ENCODE data around the gene CYB5B.

CYB5B gene

GRCh38 chr16:69405326-69405725 lies 19.1 kb upstream of the CYB5B start:
- Histone ChIP-seq H3K36me3 (replicated peaks; ENCODE audit: low read depth, low read length) (no peaks in the 10 kb centered on the region), H3K9me3 (ENCODE audit: insufficient read depth, low read length) (no peaks in the 10 kb centered on the region), H3K4me3 (ENCODE audit: low read length) (no peak overlapping the region), H3K9ac (ENCODE audit: low read length) (no peak overlapping the region), H3K79me2 (ENCODE audit: low read length) (no peaks in the 10 kb centered on the region), H4K20me1 (ENCODE audit: insufficient read depth, low read length) (no peaks in the 10 kb centered on the region), H3K4me2 (ENCODE audit: low read length) (no peak overlapping the region), H3K27me3 (ENCODE audit: low read depth, low read length) (no peaks in the 10 kb centered on the region), H2AFZ (ENCODE audit: low read depth, low read length) (no peak overlapping the region), H3K4me1 (ENCODE audit: low read length) (peaks cover 29% of the 10 kb centered on the region), H3K27ac (ENCODE audit: low read length) (no peak overlapping the region)
- TF ChIP-seq CTCF (IDR thresholded peaks at IDR 0.05; ENCODE audit: low read depth, low read length): no peak
- TF ChIP-seq EZH2phosphoT487 (IDR thresholded peaks at IDR 0.05; ENCODE audit: low read depth): no peak

GRCh38 chr16:69405757-69406156 lies 18.7 kb upstream of the CYB5B start:
- Histone ChIP-seq H3K79me2 (ENCODE audit: low read length) (no peaks in the 10 kb centered on the region), H3K36me3 (replicated peaks; ENCODE audit: low read depth, low read length) (no peaks in the 10 kb centered on the region), H3K4me3 (ENCODE audit: low read length) (no peak overlapping the region), H3K27me3 (ENCODE audit: low read depth, low read length) (no peaks in the 10 kb centered on the region), H3K9me3 (ENCODE audit: insufficient read depth, low read length) (no peaks in the 10 kb centered on the region), H3K4me1 (ENCODE audit: low read length) (peaks cover 24% of the 10 kb centered on the region), H2AFZ (ENCODE audit: low read depth, low read length) (no peak overlapping the region), H3K27ac (ENCODE audit: low read length) (no peak overlapping the region), H4K20me1 (ENCODE audit: insufficient read depth, low read length) (no peaks in the 10 kb centered on the region), H3K9ac (ENCODE audit: low read length) (no peak overlapping the region), H3K4me2 (ENCODE audit: low read length) (no peak overlapping the region)
- no peak for TF ChIP-seq EZH2phosphoT487 (IDR thresholded peaks at IDR 0.05; ENCODE audit: low read depth)
- no peak for TF ChIP-seq CTCF (IDR thresholded peaks at IDR 0.05; ENCODE audit: low read depth, low read length)

- H3K27me3 ChIP-seq (ENCODE audit: low read depth, low read length): no peaks in the 10 kb centered on the region
- peaks cover 13% of the 10 kb centered on the region for H3K4me1 ChIP-seq (ENCODE audit: low read length)
- H2AFZ ChIP-seq (ENCODE audit: low read depth, low read length): no peak overlapping the region
- H3K4me3 ChIP-seq (ENCODE audit: low read length): no peak overlapping the region
- no peaks in the 10 kb centered on the region for H3K36me3 ChIP-seq (replicated peaks; ENCODE audit: low read depth, low read length)
- H3K9me3 ChIP-seq (ENCODE audit: insufficient read depth, low read length): no peaks in the 10 kb centered on the region
- no peak overlapping the region for H3K4me2 ChIP-seq (ENCODE audit: low read length)
- H3K27ac ChIP-seq (ENCODE audit: low read length): no peak overlapping the region
- no peaks in the 10 kb centered on the region for H4K20me1 ChIP-seq (ENCODE audit: insufficient read depth, low read length)
- TF ChIP-seq EZH2phosphoT487 (IDR thresholded peaks at IDR 0.05; ENCODE audit: low read depth): no peak
- TF ChIP-seq CTCF (IDR thresholded peaks at IDR 0.05; ENCODE audit: low read depth, low read length): no peak
- H3K79me2 ChIP-seq (ENCODE audit: low read length): no peaks in the 10 kb centered on the region
- no peak overlapping the region for H3K9ac ChIP-seq (ENCODE audit: low read length)
Observed at GRCh38 chr16:69406780-69407331, 17.6 kb upstream of the CYB5B start.

GRCh38 chr16:69407702-69408323 lies 16.6 kb upstream of the CYB5B start:
- no peaks in the 10 kb centered on the region for H3K27me3 ChIP-seq (ENCODE audit: low read depth, low read length)
- H3K9me3 ChIP-seq (ENCODE audit: insufficient read depth, low read length): no peaks in the 10 kb centered on the region
- H2AFZ ChIP-seq (ENCODE audit: low read depth, low read length): no peak overlapping the region
- no peak overlapping the region for H3K4me3 ChIP-seq (ENCODE audit: low read length)
- no peaks in the 10 kb centered on the region for H3K79me2 ChIP-seq (ENCODE audit: low read length)
- no peak overlapping the region for H3K4me2 ChIP-seq (ENCODE audit: low read length)
- no peak for TF ChIP-seq EZH2phosphoT487 (IDR thresholded peaks at IDR 0.05; ENCODE audit: low read depth)
- TF ChIP-seq CTCF (IDR thresholded peaks at IDR 0.05; ENCODE audit: low read depth, low read length): no peak
- no peaks in the 10 kb centered on the region for H4K20me1 ChIP-seq (ENCODE audit: insufficient read depth, low read length)
- no peak overlapping the region for H3K27ac ChIP-seq (ENCODE audit: low read length)
- no peak overlapping the region for H3K9ac ChIP-seq (ENCODE audit: low read length)
- H3K4me1 ChIP-seq (ENCODE audit: low read length): peaks cover 4% of the 10 kb centered on the region
- no peaks in the 10 kb centered on the region for H3K36me3 ChIP-seq (replicated peaks; ENCODE audit: low read depth, low read length)
